GM18907 (cell line): ENCODE measurements around the gene KPNA2.
A peak's percentile ranks its signal among the peaks of the same experiment; 100 is the strongest.
"Not testable (repeated sequence)": the region's sequence is repeated elsewhere in the genome, so short reads cannot be mapped to it uniquely, and the experiment has no call there.

Experiments
- ATAC-seq: cut with Tn5 transposase; IDR thresholded peaks from one replicate; pipeline ENCODE4 v1.9.1; 2021; ENCODE audit warnings: mild to moderate bottlenecking, moderate library complexity; ENCODE audit not compliant: unreplicated experiment

The KPNA2 gene

DNA sequence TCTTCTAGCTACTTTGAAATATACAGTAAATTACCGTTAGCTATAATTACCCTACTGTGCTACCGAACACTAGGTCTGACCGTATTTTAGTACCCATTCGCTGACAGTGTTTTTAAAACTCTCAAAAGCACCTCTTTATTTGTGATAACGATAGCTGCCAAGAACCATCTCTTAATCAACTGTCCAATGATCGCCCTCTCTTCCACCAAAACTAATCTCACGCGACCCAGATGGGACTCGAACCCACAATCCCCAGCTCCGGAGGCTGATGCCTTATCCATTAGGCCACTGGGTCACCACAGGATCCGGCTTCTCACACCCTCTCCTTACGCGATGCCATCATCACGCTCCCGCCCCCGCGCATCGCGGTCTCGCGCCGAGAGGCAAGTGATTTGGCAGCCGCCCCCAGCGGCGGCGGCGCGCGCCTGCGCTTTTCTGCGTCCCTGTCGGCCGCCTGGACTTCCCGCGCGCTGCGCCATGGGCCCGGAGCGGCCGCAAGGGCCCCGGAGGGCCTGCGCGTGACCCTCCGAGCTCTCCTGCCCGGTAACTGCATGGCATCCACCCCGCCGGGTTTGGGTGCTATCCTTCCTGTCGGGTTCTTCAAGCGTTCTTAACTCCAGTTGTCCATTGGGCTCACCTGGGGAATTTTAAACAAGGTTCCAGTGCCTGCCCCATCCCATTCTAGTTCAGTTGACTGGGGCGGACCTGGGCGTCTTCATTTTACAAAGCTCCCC, 15.7 kb upstream of the KPNA2 start:
- ATAC-seq = peak; percentile 95

DNA sequence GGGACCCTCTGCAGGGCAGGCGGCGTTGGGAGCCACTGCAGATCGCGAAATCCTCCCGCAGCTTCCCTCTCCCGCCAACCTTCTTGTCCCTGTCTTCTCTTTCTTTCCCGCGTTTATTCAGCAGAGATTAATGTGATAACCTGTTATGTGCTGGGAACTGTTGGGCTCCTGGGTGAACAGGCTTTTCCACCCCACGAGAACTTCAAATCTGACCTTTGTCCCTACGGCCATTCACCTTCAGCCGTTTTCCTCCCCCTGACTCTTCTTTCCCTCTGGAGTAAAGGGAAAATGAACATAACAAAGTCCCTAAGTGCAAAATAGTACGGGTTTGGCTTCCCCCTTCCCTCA, 15.2 kb upstream of the KPNA2 start:
- no peak for ATAC-seq

DNA sequence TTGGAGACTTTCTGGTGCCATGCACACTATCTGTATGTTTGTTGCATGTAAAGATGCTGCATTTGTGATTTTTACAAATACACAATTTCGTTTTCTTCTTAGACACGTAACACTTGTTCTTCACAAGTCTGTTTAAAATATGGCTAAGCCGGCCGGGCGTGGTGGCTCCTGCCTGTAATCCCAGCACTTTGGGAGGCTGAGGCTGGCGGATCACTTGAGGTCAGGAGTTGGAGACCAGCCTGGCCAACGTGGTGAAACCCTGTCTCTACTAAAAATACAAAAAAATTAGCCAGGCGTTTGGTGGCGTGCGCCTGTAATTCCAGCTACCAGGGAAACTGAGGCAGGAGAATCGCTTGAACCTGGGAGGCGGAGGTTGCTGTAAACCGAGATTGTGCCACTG, 14.7 kb upstream of the KPNA2 start:
- not testable (repeated sequence) for ATAC-seq

DNA sequence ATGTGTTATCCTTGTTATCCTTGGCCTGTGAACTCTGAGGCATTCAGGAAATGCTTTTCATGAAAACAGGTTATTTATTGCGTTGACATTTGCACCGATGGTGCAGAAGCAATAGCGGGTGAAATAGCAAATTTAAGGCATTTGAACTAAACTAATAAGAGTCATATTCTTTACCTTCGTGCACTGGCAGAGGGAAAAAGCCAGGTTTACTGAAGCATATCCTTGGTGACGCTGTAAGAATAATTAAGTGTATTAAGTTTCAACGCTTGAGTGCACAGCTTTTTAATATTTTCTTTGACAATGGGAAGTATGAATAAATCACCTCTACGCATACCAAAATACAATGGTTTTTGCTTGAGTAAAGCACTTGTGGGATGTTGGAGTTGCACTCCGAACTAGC, 13.6 kb upstream of the KPNA2 start:
- ATAC-seq = no peak

DNA sequence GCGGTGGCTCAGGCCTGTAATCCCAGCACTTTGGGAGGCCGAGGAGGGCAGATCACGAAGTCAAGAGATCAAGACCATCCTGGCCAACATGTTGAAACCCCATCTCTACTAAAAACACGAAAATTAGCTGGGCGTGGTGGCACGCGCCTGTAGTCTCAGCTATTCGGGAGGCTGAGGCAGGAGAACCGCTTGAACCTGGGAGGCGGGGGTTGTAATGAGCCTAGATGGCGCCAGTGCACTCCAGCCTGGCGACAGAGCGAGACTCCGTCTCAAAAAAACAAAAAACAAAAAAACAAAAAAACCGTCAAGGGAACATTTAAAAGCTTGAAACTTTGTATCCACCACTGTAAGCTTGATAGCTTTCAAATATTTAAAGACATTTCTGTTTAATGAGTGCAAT, 13.0 kb upstream of the KPNA2 start:
- ATAC-seq = not testable (repeated sequence)

DNA sequence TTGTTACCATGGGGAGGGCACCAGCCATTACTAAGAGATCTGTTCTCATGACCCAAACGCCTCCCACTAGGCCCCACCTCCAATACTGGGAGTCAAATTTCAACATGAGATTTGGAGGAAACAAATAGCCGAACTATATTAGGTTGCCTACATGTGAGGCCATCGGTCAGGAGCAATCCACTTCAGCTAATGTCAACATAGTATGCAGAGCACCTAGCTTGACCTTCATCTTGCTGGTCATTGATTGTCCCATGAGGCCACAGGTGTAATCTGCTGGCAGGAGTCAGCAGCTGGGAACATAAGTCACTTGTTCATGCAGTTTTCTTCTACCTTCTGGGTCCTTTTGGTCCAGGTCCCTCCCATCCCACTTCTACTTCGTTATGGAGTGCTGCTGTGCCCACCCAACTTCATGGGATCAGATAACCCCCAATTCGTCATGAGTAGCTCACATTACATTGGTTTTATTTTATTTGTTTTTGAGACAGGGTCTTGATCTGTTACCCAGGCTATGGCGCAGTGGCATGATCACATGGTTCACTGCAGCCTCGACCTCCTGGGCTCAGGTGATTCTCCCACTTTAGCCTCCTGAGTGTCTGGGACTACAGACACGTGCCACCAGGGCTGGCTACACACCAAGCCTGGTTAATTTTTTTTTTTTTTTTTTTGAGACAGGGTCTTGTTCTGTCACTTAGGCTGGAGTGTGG, 5.9 kb upstream of the KPNA2 start:
- no peak for ATAC-seq

DNA sequence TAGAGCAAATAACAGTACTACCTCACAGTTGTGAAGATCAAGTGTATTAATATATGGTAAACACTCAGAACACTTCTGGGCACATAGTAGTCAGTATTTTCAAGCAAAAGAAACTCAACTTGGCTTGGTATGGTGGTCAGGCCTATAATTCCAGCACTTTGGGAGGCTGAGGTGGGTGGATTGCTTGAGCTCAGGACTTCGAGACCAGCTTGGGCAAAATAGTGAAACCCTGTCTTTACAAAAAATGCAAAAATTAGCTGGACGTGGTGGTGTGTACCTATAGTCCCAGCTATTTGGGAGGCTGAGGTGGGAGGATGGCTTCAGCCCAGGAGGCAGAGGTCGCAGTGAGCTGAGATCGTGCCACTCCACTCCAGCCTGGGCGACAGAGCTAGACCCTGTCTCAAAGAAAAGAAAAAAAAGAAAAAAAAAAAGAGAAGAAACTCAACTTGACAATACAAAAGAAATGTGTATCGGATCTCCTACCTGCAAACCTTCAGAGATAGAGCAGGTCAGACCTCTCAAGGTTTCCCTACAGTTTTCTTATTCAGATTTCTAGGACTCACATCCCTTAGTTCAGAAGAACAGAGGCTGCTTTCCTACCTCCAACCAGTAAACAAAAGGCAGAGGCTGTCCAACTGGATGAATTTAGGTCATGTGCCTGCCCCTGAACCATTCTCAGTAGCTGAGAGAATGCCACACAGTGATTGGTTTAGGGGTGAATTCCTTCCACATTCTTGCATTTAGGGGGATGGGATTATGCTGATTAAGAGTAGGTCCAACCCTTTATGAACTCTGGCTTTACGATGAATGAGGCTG, 1.7 kb upstream of the KPNA2 start:
- no peak for ATAC-seq

DNA sequence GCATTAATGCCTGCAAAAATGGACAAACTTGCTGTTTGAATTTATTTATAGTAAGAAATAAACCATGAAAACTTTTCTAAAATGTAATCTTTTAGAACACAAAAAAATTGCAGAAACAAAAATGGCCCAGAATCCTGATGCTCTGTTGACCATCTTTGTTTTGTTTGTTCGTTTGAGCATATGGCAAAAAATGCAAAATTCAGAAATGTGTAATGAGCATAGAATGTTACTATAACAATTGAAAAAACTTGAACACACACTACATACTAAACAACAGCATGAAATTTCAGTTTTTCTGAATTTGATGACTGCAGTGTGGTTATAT, 1.1 kb upstream of the KPNA2 start:
- no peak for ATAC-seq

DNA sequence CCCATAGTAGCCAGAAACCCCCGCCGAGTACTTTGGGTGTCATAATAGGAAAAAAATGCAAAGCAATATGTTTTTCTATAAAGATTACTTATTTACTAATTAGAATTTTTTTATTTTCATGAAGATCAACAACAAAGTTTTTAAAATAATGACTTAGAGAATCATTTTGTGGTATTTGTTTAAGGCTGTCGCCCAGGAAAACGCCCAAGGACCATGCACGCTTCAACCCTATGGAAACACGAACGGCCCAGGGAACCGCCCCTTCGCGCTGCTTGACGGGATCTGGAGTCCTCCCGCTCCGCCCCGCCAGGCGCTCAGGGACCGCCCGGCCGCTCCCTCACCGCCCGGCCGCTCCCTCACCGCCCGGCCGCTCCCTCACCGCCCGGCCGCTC, 408 bp upstream of the KPNA2 start:
- peak; percentile 87 for ATAC-seq

DNA sequence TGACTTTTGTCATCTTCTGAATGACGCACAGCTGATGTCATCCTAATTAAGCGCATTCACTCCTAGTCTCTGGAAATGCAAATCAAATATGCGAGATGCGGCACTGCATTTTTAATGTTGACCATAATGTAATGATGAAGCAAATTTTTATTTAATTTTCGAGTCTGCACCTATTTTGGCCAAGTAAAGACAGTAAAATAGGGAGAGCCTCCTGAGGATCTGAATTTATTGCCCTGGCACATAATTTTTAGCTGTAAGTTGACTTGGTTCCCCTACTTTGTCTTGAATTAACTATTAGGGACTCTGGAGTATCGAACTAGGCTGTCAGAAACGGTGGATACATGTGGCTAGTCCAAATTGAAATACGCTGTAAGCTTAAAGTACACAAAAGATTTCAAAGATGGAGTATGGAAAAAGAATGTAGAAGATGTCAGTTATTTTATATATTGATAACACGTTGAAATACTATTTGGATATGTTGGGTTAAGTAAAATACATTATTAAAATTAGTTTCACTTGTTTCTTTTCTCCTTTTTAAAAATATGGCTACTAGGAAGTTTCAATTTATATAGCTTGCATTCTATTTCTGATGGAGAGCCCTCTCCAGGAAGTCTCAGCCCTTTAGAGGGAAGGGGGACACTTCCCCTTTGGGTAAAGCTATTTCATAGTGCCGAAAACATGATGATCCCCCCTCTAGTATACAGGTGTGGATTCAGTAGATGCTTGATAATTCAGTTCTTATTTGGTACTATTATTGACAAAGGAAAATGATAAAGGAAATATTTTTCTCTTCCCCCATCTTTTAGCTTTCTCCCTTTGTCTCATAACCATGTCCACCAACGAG, 991 bp downstream of the KPNA2 start:
- no peak for ATAC-seq

DNA sequence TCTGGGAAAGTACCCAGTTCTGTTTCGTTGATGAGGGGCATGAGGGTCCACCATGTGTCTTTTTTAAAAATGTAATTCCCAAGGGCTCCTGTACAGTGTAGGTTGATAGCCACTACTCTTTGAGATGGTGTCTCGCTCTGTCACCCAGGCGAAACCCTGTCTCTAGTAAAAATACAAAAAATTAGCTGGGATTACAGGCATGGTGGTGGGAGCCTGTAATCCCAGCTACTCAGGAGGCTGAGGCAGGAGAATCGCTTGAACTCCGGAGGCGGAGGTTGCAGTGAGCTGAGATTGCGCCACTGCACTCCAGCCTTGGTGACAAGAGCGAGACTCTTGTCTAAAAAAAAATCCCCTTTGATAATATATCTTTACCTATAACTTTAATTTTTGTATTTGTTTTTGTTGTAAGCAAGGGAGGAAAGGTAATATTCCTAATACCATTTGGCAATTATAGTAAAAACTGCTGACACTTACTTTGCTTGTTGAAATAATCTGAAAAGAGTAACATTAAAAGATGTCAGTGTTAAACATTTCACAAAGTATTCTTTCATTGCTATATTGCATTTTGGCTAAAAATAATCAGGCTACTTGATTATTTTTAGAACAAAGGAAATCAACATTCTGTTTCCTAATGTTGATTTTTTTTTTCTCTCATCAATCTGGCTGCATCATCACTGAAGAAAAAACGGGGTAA, 11.8 kb downstream of the KPNA2 start:
- ATAC-seq = no peak

DNA sequence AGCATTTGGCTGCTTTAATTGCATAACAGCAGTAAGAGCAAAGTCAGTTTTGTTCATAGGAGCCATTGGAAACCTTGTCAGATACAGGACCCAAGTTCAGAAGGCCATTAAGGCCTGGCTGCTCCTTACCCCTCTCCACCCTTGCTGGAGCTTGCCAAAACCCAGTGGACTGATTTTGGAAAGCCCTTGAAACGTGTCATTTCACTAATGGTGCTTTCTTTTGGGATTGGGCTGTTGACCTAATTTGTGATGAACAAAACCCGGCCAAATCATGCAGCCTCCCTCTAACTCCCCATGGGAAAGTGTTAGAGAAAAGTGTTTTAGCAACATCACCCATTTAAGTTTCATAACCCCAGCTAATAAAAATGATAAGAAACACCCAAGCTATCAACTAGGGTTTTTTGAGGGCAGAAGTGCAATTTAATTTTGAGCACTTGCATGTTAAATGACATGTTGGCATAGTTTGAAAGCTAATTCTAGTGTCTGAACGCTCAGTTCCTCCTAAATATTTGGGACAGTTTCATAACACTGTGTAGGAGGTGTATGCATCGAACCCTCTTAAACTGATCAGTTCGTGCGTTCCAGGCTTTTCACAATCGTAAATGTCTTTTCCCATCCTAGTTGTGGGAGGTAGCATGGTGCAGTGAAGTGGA, 12.5 kb downstream of the KPNA2 start:
- not testable (repeated sequence) for ATAC-seq

DNA sequence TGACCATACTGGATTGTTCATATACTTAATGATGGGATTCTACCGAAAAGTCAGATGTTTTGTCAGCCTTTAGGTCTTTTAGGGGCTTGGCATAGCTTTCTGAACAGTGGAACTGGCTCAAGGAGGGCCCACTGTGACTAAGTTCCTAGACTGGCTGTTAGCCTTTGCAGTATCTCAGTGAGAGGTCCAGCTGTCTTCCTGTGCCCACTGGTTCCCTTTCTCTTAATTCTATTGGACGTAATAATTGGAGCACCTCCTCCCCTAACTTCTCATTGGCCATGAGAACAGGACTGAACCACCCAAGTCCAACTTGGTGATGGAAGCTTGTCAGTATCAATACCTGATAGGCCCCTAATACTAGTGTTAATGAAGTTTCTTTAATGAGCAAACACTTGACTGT, 13.5 kb downstream of the KPNA2 start:
- ATAC-seq = no peak

DNA sequence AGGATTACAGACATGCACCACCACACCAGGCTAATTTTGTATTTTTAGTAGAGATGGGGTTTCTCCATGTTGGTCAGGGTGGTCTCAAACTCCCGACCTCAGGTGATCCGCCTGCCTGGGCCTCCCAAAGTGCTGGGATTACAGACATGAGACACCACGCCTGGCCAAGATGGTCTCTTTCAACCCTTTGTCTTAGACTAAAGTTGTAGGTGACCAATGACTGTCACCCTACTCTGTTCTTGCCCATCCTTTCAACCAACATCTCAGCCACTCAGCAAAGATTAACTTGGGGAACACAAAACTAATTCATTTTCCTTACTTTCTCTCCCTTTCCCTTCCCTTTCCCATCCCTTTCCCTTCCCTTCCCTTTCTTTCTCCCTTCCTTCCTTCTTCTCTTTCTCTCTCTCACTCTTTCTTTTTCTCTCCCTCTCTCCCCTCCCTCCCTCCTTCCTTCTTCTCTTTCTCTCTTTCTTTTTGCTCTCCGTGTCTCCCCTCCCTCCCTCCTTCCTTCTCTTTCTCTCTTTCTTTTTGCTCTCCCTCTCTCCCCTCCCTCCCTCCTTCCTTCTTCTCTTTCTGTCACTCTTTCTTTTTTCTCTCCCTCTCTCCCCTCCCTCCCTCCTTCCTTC, 14.4 kb downstream of the KPNA2 start:
- not testable (repeated sequence) for ATAC-seq

DNA sequence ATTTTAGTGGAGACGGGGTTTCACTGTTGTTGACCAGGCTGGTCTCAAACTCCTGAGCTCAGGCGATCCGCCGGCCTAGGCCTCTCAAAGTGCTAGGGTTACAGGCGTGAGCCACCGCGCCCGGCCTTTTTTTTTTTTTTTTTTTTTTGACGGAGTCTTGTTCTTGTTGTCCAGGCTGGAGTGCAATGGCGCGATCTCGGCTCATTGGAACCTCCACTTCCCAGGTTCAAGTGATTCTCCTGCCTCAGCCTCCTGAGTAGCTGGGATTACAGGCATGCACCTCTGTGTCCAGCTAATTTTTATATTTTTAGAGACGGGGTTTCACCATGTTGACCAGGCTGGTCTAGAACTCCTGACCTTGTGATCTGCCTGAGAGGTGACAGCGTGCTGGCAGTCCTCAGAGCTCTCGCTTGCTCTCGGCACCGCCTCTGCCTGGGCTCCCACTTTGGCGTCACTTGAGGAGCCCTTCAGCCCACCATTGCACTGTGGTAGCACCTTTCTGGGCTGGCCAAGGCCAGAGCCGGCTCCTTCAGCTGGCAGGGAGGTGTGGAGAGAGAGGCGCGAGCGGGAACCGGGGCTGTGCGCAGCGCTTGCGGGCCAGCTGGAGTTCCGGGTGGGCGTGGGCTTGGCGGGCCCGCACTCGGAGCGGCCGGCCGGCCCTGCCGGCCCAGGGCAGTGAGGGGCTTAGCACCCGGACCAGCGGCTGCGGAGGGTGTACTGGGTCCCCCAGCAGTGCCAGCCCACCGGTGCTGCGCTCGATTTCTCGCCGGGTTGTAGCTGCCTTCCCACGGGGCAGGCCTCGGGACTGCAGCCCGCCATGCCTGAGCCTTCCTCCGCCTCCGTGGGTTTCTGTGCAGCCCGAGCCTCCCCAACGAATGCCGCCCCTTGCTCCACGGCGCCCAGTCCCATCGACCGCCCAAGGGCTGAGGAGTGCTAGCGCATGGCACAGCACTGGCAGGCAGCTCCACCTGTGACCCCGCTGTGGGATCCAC, 16.1 kb downstream of the KPNA2 start:
- ATAC-seq = not testable (repeated sequence)

DNA sequence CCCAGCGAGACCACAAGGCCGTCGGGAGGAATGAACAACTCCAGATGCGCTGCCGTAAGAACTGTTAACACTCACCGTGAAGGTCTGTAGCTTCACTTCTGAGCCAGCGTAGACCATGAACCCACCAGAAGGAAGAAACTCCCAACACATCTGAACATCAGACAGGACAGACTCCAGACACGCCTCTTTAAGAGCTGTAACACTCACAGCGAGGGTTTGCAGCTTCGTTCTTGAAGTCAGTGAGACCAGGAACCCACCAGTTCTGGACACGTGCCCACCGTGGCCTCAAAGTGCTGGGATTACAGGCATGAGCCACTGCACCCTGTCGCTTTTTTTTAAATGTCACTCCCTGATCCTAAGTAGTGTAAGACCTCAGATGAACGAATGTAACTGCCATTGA, 17.3 kb downstream of the KPNA2 start:
- ATAC-seq = no peak

DNA sequence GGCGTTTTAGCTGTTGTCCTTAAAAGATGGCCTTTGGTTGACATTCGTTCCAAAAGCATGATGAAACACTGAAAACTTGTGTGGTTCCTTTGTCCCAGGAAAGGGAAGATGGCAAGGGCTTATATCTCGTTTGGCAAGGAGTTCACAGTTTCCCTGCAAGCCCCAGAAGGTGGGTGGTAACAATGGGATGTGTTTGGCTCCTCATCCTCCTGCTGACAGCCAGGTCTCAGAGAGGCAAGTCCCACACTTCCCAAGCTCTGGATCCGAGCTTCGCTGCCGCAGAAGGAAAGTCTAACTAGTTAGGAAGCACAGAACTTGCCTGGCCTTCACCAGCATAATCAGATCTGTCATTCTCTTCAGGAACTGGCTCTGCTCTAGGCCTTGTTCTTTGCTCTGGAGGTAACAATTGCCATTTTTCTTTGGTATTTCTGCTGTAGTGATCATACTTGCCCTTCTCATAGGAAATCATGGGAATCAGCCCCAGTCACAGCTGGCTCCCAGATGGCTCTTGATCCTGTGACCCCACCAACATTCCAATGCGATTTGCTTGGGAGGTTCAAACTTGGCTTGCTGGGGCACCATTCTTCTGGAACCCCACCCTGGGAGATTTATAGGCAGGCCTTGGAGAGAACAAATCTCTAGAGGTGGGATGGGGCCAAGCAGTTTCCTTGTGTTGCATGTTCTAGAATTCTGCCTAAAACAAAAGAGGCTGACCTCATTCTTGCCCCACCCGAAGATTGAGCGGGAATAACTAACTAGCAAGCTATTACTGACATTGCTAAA, 17.9 kb downstream of the KPNA2 start:
- no peak for ATAC-seq
